ENCODE results near the gene ARHGEF37.

ARHGEF37 gene

DNA sequence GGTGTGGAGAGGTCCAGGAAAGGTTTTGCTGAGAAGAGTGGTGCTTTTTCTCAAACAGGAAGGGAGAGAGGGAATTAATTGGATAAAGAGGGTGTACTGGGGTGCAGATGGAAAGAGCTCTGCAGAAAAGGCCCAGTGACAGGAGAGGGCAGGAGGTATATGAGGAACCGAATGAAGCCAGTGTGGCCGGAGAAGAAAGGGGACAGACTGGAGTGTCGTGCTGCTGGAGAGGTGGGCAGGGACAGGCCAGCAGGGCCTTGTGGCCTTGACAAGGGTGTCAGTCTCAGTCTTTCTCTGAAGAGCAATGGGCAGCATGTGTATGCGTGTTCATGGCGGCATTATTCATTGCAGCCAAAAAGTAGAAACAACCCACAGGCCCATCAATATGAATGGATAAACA lies 48.1 kb downstream of the ARHGEF37 start:
- FAIRE-seq, result no peak

DNA sequence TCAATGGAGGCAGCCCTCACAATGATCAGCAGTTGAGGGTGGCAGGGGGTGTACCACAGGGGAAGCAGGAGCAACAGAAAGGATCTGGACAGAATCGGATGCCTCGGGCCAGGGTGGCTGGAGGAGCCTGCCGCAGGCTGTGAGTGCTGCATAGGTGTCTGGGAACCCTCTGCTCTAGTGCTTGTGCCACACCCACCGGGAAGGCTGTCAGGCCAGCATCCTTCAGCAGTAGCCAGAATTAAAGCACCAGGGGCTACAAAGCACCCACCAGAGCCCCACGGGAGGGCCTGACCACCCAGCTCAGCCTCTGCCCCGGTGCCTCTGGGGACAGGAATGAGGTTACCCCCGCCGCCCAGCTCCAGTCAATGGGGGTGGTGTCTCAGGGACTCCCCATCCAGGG lies 49.0 kb downstream of the ARHGEF37 start:
- FAIRE-seq, result no peak

GRCh38 chr5:149631506-149631905 lies 50.2 kb downstream of the ARHGEF37 start:
- no peak for FAIRE-seq

DNA sequence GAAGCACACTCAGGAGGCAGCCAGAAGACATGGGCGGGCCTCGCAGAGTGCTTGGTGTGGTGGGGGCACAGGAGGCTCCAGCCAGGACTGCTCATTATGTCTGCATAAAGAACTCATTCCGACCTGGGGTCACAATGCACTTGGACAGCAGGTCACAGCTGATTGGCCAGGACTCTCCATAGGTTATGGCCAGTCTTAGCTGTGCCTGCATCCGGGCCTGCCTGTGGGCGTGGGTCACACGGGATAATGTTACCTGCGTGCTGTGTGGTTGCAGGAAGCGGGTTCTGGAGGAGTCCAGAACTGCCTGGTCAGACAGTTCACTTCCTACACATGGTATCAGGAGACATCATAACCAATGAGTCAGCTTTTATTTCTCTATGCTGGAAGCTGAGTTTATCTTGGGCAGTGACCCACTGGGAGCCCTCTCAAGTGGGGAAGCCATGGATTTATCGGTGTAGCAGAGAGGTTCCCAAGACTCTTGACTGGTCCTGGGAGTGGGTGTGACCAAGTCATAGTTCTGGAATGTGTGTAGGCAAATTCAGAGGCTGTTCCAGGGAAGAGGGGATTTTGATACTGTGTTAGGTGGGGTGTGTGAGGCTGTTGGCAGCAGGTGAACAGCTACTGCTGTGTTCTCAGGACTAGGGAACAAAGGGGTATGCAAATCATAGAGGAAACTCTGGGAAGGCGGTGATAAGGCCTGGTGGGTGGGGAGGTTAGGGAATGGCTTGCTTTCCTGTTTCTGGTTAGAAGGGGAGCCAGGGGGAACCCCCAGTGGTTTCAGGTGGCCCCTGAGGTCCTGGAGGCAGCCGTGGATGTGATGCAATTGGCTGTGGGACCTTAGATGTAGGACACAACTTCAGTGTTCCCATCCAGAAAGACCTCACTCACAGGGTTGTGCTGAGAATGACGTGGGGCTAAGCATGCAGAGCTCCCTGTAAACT lies 51.3 kb downstream of the ARHGEF37 start:
- no peak for FAIRE-seq

DNA sequence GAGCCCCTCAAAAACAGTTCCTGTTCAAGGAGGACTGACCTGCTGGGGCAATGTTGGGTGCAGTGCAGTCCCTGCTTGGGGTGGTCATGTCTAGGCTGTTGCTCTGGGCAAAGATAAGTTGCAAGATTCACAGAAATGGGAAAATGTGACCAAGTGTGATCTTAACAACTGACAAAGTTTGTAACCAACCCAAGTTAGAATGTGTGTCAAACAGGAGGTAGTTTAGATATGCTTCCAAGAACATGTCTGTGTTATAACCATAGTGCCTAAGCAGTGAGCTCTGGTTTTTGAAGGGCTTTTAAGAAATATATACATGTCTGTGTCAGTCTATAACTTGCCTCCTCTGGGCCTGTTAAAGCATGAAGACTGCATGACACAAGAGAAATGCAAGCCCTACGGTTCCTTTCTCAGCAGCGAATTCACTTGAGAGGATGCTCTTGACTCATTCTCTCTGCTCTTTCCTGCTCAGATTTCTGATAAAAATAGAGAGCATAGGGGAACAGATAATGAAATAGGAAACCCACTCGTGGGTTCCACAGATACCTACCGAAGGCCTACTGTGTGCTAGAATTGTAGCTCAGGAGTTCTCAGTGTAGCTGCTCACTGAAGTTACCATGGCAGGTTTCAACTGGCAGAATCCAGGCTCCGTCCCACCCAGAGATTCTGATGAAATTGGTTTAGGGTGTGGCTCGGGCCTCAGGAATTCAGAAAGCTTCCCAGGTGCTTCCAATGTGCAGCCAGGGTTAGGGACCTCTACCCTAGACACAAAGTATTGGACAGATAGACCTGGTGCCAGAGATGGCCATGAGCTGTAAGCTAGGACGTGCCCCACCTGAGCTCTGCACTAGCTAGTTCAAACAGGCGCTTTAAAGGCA lies 52.4 kb downstream of the ARHGEF37 start:
- no peak for FAIRE-seq

- no peak for FAIRE-seq
Observed at GRCh38 chr5:149635394-149635793, 54.1 kb downstream of the ARHGEF37 start.

DNA sequence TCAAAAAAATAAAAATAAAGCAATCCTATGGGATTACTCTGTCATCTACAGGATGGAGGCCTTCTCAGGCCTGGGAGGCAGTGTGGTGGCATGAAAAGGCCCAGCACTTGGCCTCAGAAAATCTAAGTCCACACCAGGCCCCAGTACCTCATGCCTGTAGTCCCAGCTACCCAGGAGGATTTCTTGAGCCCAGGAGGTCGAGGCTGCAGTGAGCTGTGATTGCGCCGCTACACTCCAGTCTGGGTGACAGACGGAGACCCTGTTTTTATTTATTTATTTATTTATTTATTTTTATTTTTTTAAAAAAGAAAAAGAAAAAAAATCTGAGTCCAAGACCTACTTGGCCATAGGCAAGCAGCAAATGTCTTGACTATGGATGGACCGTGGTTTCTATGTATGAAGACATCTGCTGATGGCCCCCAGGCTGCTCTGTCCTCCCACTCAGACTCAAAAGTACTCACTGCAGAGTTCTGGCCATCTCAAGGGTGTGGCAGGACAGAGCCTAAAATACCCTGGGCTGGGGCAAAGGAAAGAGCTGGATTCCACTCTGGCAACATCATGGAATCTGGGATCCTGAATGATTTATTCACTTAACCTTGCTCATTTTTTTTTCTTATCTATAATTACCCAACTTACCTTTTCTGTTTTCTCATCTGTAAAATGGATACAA lies 55.0 kb downstream of the ARHGEF37 start:
- FAIRE-seq, result no peak

- no peak for FAIRE-seq
Observed at GRCh38 chr5:149636861-149637246, 55.6 kb downstream of the ARHGEF37 start.

GRCh38 chr5:149638136-149638535 lies 56.8 kb downstream of the ARHGEF37 start:
- no peak for FAIRE-seq

- no peak for FAIRE-seq
Observed at GRCh38 chr5:149638546-149639241, 57.4 kb downstream of the ARHGEF37 start.

DNA sequence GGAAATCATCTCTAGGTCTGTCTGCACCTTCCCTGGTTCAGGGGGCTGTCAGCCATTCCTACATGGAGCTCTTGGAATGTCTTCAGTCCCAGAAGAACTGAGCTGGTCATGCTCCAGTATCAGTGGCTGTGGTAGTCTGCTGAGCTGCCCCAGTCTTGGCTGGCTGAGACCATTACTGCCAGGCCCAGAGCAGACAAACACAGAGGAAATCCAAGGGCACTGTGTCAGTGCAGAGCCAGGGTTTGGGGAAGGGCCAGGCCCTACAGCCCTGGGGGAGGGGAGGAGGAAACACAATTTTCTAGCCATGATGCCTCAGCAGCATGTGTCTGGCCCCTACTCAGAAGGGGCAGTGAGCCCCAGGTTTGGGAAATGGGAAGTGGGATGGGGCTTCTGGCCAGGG lies 58.4 kb downstream of the ARHGEF37 start:
- FAIRE-seq, result no peak

DNA sequence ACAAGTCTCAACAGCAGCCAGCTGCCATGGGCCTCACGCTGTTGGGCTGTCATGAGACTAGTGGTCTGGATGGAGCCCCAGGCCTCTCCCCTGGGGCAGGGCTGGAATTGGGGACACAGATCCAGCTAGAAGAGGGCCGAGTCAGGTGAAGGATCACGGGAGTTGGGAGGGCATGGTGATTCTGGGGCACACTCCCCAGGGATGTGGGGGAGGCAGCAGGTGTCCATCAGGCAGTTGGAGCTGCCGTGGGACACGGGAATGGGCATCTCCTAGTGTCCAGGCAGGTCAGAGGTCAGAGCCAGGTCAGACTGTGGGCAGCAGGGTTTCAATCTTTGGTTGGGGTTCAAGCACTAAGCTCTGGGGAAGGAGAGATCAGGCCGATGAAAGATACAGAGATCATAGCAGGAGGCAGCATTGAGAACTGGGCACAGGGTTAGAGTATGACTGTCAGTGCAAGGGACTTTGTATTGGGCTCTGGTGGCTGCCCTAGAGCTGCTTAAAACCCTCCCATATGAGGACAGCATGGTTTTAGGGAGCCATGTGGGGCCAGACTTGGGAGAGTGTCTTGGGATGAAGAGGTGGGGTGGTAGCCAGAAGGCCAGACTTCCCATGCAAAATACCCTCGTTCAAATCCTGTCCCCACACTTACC lies 59.2 kb downstream of the ARHGEF37 start:
- FAIRE-seq, result no peak

- no peak for FAIRE-seq
Observed at GRCh38 chr5:149641000-149641576, 59.8 kb downstream of the ARHGEF37 start.

DNA sequence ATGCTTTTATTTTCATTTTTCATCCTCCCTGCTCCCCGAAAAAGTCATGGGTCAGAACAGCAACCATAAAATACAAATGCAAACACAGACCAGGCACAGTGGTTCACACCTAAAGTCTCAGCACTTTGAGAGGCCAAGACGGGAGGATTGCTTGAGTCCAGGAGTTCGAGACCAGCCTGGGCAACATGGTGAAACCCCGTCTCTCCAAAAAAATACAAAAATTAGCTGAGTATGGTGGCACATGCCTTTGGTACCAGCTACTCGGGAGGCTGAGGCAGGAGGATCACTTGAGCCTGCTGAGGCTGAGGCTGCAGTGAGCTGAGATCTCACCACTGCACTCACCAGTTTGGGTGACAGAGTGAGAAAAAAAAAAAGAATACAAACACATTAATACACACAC lies 60.3 kb downstream of the ARHGEF37 start:
- no peak for FAIRE-seq

GRCh38 chr5:149643781-149644180 lies 62.5 kb downstream of the ARHGEF37 start:
- FAIRE-seq, result no peak

- FAIRE-seq, result no peak
Observed at GRCh38 chr5:149644629-149645028, 63.3 kb downstream of the ARHGEF37 start.

DNA sequence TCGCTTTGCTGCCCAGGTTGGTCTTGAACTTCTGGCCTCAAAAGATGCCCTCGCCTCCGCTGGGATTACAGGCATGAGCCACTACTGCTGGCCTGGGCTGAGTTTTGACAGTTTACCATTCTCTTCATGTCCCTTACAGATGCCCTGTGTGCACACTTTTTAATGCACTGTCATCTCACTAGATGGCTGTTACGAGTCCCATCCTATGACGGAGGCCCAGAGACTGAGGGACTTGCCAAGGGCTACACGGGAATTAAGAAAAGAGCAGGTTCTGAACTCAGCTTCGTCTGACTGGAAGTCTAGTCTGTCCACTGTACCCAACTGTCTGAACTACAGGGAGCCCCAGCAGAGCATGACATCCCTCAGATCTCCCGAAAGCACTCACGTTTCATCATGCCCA lies 63.9 kb downstream of the ARHGEF37 start:
- no peak for FAIRE-seq

GRCh38 chr5:149645725-149646124 lies 64.4 kb downstream of the ARHGEF37 start:
- FAIRE-seq, result no peak

GRCh38 chr5:149646564-149646963 lies 65.3 kb downstream of the ARHGEF37 start:
- no peak for FAIRE-seq

GRCh38 chr5:149647334-149647733 lies 66.0 kb downstream of the ARHGEF37 start:
- FAIRE-seq, result no peak

Measured in islet of Langerhans (tissue), 1 donor.